Sciatic nerve (tissue), 2 donors: ENCODE data around the gene EEF1G. TPM values are rescaled to one million over a fixed set of nuclear protein-coding genes. Genes with fewer than 3 reads are reported as not detected.
"Not testable (repeated sequence)": the region's sequence is repeated elsewhere in the genome, so short reads cannot be mapped to it uniquely, and the experiment has no call there.

ENCODE experiments used
- ATAC-seq: fragments of 200-7000 bp; cut with Tn5 transposase; one replicate; pipeline ENCODE4 v1.9.1; 2020; ENCODE audit warnings: mild to moderate bottlenecking, moderate library complexity
- DNase-seq: peaks from one replicate; pipeline ENCODE4 v3.0.0-alpha.2; 2020; ENCODE audit warnings: low spot score
- intact Hi-C: fragments of 100-400 bp; cut with DNase I; formaldehyde crosslinking; loops from one replicate; pipeline ENCODE4 v1.14.2; 2022
- total RNA-seq: library from RNA; stranded (reverse); fragmentation: NEBNext Ultra II Directional; extraction: Animal tissue kit (Norgen Biotek cat#: 25700); gene quantifications from one replicate; pipeline ENCODE4 v1.2.1, GENCODE V29; 2021
- donor health status: DM: no; HTN: no; CAD: no.
- donor health status: DM: no; HTN: no; CAD: no.

The EEF1G gene
- total RNA-seq, 1 donor from 2014 or later, result 811 TPM

GRCh38 chr11:62604460-62605120 is 30.9 kb upstream of the EEF1G start:
- ATAC-seq (no peak), DNase-seq (no peak)
- intact Hi-C loops, result no loop called here

GRCh38 chr11:62603776-62604299 is 30.1 kb upstream of the EEF1G start:
- intact Hi-C loops, result no loop called here
- DNase-seq (no peak), ATAC-seq (no peak)

- ATAC-seq (no peak), DNase-seq (no peak)
- intact Hi-C loops, result no loop called here
Measured at GRCh38 chr11:62603072-62603408, 29.3 kb upstream of the EEF1G start.

- intact Hi-C loops, result no loop called here
- peak; percentile 88 for DNase-seq
- peak; percentile 67 for ATAC-seq
Measured at GRCh38 chr11:62602141-62603071, 28.7 kb upstream of the EEF1G start.

- DNase-seq, result peak; percentile 99
- intact Hi-C loops, result loop anchor here (1.0 kb wide), 1 partner anchor 95 kb away; no protein-coding TSS in a partner anchor
- ATAC-seq, result peak; percentile 91
Measured at GRCh38 chr11:62601372-62602140, 27.9 kb upstream of the EEF1G start, which contains the start of gene MTA2. TSS of gene MTA2 (minus strand) at chr11:62601865. CDS start at chr11:62601450, 415 bp downstream.

DNA sequence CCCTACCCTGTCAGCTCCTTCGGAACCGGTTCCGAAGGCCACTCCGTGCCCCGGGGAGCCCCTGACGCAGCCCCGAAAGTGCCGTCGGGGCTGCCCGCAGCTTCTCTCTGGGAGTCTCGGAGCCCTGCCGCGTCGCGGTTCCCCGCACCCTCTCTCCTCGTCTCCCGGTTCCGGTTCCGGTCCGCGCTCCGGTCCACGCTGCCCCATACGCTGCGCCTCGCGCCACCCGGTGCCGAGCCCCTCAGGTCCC is 27.4 kb upstream of the EEF1G start:
- ATAC-seq (no peak), DNase-seq (no peak)
- intact Hi-C loops, result loop anchor here (1.0 kb wide), 1 partner anchor 95 kb away; no protein-coding TSS in a partner anchor

DNA sequence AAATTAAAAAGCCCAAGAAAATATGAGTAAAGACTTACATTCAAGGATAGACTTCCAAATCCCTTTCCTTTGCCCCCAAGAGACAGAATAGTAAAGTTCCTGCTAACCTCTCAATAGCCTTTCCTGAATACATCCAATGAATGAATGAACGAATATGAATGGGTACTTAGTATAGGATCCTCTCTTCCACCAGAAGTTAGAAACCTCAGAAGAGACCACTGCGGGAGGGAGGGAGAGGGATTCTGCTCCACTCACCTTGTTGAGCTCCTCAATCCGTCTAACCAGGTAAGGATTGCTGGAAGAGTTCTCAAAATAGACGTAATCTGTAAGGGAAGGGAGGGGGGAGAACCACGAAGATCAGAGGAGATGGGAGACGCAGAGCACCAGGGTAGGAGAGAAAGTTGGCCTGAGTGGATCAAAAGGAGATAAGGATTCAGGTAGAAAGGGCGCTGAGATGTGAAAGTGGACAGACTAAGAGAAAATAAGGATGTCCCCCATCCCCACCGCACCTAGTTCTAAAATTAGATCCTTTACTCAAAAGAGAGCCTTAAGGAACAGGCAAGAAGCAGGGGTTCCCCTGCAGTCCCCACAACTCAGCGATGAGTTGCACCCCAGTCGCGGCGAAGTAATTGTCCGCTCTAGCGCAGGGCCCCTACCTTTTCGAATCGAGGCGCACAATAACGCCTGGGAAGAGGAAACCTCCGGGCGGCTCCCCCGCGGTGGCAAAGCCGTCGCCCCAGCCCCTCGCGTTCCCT is 26.9 kb upstream of the EEF1G start:
- ATAC-seq (no peak), DNase-seq (no peak)
- intact Hi-C loops, result loop anchor here (1.0 kb wide), 1 partner anchor 96 kb away; no protein-coding TSS in a partner anchor

DNA sequence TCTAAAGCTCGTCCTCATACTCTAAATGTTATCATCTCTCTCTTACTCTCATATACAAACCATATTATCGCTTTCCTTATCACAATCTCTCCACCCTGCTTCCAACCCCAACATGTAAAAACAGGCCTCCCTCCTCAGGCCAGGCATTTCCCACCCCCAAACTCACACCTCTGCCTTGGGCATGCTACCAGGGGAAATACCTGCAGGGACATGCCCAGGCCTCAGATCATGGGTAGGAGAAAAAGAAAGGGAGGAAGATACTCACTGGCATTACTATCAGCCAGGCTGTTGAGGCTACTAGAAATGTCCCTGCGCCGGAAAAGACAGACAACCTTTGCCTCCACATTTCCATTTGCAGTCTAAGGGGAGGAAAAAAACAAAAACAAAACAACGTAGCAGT is 26.2 kb upstream of the EEF1G start:
- intact Hi-C loops, result no loop called here
- DNase-seq, result no peak
- ATAC-seq, result no peak

- ATAC-seq (peak; percentile 89), DNase-seq (peak; percentile 97)
- intact Hi-C loops, result no loop called here
Measured at GRCh38 chr11:62599069-62599696, 25.5 kb upstream of the EEF1G start.

DNA sequence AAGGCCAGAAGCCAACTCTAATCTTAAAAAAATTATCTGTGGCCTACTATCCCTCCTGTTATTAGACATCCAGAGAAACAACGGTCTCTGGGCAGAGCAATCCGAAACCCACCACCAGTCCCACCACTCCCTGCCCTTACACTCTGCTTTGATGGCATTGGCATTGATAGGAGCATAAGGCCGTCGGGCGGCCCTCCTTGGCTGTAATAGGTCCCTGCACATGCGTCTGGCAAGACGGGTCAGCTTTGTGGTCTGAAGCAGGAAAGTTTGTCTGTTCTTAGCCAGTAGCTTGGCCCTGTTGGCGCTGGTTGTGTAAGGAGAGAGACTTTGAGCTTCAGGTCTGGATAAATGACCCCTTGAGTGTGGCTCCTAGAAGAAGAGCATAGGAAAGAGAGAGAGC is 21.4 kb upstream of the EEF1G start:
- DNase-seq (no peak), ATAC-seq (no peak)
- intact Hi-C loops, result no loop called here

- ATAC-seq (peak; percentile 37), DNase-seq (peak; percentile 89)
- intact Hi-C loops, result no loop called here
Measured at GRCh38 chr11:62593434-62594044, 19.8 kb upstream of the EEF1G start.

GRCh38 chr11:62592989-62593421 is 19.3 kb upstream of the EEF1G start:
- no peak for DNase-seq

GRCh38 chr11:62592146-62592815 is 18.6 kb upstream of the EEF1G start:
- DNase-seq, result no peak
- ATAC-seq, result peak; percentile 13
- intact Hi-C loops, result no loop called here

More at GRCh38 chr11:62592989-62593421, 19.3 kb upstream of the EEF1G start:
- ATAC-seq, result no peak
- intact Hi-C loops, result no loop called here

- intact Hi-C loops, result no loop called here
- DNase-seq (peak; percentile 97), ATAC-seq (peak; percentile 97)
Measured at GRCh38 chr11:62591448-62592145, 17.9 kb upstream of the EEF1G start, which contains the start of gene TUT1. TSS of gene TUT1 (minus strand) at chr11:62591523. CDS start at chr11:62591485, 38 bp downstream.

- intact Hi-C loops, result no loop called here
- DNase-seq (no peak), ATAC-seq (no peak)
Measured at GRCh38 chr11:62588966-62589637, 15.4 kb upstream of the EEF1G start.

DNA sequence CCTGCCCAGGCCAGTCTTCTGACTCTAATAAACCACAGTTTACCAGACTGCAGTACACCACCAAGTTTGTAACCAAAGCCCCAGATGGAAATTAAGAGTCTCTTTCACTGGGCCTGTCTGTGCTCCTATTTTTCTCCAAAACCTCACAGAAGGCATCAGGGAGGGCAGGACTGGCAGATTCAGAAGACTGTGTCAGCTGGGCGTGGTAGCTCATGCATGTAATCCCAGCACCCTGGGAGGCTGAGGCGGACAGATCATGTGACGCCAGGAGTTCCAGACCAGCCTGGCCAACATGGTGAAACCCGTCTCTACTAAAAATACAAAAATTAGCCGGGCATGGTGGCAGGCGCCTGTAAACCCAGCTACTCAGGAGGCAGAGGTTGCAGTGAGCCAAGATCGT is 11.7 kb upstream of the EEF1G start:
- intact Hi-C loops, ATAC-seq, DNase-seq: not testable (repeated sequence)
